Activated CD4-positive, alpha-beta T cell treated with anti-CD3 and anti-CD28 coated beads, Interleukin-2, amount 50 U/mL, for 24 hours (primary cell): Measurements from ENCODE around the gene CNTNAP2.

Source experiments
- DNase-seq, 2 donors: peaks; one replicate each; pipeline ENCODE4 v3.0.0-alpha.2; 2020; ENCODE audit warnings: low read depth in 1 of 2, low spot score in 1 of 2

The CNTNAP2 gene

GRCh38 chr7:148155000-148155399 is 2038.4 kb downstream of the CNTNAP2 start:
- DNase-seq: no peak

- DNase-seq: no peak
Observed at GRCh38 chr7:148155826-148156225, 2039.2 kb downstream of the CNTNAP2 start.

GRCh38 chr7:148156233-148156632 is 2039.6 kb downstream of the CNTNAP2 start:
- DNase-seq: no peak

- DNase-seq: no peak
Observed at GRCh38 chr7:148159331-148159730, 2042.7 kb downstream of the CNTNAP2 start.

DNA sequence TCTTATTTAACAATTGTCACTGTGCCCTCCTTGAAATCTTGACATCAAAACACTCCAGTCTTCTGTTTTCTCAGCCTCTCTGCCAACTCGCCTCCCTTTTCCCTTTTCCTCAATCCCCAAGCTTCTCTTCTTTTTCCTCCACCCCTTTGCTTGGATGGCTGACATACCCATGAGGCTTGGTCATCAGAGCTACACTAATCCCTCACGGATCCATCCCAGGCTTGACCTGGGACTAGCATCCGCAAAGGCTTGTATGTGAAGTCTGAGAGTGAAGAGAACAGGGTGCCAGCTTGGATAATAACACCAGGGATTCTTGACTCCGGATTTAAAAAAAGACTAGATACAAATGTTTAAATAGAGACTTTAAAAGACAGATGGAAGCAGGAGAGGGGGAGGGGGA is 2045.2 kb downstream of the CNTNAP2 start:
- DNase-seq: no peak

DNA sequence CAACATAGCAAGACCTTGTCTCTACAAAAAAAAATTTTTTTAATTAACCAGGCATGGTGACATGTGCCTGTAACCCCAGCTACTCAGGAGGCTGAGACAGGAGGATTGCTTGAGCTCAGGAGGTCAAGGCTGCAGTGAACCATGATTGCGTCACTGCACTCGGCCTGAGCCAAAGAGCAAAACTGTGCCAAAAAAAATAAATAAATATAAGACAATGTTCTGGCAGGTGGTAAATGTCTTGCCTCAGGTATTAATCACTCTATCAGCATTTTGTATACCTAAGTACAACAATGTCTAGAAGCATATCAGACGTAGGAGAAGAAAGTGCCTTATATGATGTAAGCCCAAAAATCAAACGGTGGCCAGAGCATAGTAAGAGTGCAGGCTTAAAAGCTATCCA is 2046.2 kb downstream of the CNTNAP2 start:
- DNase-seq: no peak

DNA sequence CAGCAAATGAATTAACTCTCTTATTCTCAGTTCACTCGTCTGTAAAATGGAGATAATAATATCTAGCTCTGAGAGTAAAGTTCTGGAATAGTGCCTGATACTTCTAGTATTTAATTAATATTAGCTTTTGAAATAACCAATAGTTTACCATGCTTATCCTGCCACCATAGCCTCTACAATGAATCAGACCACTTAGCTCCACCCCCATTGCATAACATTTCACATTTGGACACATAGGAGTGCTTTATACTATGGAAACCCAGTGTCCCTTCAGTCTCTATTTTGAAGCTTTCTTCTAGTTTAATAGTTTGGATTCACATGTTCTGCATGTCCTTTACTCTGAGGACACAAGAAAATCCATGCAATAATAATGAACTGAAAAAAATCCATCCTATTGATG is 2046.6 kb downstream of the CNTNAP2 start:
- DNase-seq: no peak

- no peak for DNase-seq
Observed at GRCh38 chr7:148172920-148173319, 2056.3 kb downstream of the CNTNAP2 start.

DNA sequence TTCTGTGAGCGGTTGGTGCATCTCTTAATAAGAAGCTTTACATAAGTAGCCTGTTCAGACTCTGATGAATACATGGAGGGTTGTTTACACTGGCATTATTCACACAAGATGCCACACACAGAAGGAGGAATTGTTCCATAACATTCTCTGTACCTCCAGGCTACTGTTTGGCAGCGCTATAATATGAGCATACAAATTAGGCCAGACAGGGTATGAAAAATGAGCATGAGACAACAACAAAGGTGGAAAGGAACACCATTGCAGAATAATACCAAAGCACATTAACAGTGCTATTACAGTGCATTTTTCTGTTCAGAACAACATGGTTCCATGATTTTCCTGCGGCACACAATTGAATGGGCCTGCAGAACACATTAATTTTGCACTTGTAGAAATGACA is 2056.8 kb downstream of the CNTNAP2 start:
- DNase-seq: no peak

DNA sequence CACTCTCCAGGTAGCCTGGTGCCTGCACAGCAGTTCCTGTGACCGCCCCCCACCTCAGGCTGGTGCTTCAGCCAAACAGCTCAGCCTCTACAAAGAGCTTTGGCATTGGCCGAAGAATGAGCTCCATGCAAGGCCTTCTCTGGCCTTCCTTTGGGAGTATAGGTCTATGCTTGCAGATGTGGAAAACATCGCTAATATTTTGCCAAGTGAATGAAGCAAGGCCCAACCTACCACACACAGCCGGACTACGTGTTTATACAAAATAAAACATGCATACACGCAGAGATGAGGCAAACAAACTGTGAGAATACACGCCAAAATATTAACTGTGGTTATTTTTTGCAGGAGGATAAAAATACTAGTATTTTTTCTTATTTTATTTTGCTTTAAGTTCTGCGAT is 2057.8 kb downstream of the CNTNAP2 start:
- no peak for DNase-seq

DNA sequence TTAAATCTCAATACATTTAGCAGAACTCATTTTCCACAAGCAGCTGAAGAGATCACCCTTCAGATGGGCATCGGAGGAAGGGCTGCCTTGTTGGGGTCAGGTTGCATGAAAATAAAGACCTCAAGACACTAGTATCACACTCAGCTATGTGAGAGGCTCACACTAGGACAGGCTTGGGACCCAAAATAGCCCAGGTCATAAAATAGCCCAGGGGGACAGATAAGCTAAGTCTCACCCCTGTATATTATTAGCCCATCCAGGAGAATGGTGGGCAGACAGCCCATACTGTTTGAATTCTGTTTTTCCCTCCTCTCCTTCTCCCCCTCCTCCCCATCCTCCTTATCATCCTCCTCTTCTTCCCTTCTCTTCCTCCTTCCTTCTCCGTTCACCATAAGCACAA is 2058.9 kb downstream of the CNTNAP2 start:
- DNase-seq: no peak

DNA sequence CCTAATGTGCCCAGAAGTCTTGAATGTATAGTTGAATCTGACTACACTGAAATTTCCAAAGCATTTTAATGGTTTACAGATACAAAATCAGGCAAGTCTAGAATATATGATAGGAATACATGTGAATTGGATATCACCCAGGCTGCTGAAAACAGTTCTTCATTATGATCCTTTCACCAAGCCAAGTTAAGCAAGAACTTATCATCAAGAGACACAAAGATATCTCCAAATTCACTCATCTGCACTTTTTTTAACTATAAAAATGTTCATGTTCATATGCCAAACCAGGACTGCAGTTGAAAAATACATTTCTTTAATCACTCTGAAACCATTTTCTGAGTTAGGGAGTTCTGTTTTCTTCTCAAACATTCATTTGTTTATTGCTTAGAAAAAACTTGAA is 2061.4 kb downstream of the CNTNAP2 start:
- DNase-seq: no peak

- DNase-seq: no peak
Observed at GRCh38 chr7:148180075-148180474, 2063.5 kb downstream of the CNTNAP2 start.

GRCh38 chr7:148182264-148182663 is 2065.7 kb downstream of the CNTNAP2 start:
- no peak for DNase-seq

DNA sequence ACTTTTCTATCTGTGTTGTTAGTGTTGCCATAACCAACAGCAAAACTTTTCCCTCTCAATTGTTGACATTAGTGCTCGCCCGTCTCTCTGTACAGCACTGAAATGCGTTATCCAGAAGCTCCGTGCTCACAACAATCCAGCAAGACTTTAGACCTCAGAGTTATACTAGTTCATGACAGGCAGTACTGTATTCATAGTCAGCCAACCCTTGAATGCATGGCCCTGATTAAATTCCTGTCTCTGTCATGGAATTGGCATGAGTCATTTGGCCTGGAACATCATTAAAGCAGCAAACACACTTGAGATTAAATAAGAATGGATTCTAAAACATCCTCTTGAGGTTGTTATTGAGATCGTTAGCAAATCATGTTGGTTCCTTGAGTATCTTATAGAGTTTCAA is 2068.4 kb downstream of the CNTNAP2 start:
- DNase-seq: no peak

DNA sequence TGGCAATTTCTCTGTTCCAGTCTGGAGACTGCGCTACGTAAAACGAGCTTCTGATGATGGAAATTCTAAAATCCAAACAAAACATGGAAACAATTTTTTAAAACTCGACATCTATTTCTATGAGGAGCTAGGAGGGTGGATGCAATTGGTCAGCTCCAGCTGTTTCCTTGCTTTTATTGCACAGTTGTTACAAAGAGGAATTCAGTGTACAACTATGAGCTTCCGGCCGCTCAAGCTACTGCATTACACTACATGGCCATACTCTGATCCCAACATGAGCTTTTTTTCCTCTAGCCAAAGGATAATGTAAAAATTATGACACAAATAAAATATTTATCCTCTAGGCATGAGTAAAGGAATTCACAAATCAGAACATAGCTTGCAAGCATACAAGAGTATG is 2070.9 kb downstream of the CNTNAP2 start:
- DNase-seq: no peak

DNA sequence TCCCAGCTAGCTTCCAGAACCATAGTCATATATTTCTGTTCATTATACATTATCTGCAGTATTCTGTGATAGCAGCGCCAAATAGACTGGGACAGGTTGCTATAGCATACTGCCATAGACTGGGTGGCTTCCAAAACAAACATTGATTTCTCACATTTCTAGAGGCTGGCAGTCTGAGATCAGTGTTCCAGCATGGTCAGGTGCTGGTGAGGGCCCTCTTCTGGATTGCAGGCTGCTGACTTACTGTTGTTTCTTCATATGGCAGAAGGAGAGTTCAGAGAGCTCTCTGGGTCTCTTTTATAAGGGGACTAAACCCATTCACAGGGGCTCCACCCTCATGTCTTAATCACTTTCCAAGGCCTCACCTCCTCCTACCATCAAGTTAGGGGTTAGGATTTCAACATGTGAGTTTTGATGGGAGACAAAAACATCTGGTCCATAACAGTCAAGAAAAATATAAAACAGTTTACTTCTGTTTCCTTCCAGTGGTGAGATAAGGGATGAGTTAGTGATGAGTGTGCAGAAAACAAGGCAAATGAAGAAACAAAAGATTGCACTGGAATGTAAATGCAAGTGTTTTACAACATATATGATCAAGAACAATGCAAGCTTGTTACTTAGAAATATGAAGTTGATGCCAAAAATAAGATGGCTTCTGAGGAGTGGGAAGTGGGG is 2074.9 kb downstream of the CNTNAP2 start:
- no peak for DNase-seq

DNA sequence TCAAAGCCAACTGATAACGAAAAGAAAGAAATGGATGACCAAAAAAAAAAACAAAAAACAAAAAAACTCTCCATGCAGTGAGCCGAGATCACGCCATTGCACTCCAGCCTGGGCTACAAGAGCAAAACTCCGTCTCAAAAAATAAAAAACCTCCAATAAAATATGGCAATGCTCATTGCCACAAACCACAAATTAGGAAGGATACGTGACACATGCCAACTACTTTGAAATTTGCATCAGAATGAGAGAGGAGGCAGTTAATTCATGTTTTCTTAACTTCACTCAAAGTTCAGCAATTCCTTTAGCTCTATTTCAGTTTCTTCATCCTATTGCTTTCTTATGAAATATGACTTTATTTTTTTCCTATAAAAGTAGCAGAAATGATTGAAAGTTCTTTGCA is 2075.9 kb downstream of the CNTNAP2 start:
- no peak for DNase-seq

DNA sequence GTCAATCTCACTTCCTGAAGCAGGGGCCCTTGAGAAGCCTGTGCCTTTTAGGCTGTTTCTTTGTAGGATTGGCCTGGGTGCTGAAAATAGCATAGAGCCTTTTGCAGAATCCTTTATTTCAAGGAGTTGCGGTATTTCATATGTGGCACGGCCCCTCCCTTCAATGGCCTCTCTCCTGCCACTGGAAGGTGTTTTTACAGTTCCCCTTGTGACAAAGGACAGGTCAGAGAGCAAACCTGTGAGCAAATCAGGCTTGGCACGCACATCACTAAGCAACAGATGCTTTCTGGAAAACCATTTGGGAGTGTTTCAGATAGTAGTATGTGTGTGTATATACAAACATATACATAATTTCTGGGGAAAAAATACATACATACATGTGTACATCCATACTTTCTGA is 2085.4 kb downstream of the CNTNAP2 start:
- DNase-seq: no peak

DNA sequence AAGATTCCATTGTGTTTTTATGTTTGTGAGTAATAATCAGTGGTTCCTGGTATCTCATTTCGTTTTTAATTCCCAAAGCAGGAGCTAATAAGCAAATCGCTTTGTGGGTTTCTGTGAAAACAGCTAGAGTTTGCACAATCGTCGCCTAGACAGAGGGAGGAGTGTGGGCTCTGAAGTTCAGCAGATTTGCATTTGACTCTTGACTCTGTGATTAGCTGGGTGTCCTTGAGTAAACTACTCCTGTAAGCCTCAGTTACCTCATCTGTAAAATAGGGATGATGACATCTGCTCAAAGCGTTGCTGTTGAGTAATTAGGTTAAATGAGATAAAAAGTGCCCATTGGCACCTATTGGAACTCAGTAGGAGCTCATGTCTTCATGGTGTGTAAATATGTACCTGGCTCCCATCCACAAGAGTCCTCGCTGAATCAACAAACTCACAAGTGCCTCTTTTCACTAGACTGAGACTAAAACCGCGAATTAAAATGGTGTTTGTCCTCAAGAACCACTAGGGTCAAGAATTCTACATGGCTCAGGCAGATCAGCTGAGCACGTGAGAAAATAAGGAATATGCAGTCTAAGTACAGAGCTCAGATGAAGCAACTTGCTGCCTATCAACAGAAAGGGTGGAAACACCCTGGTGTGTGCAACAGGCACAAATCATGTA is 2088.2 kb downstream of the CNTNAP2 start:
- no peak for DNase-seq

GRCh38 chr7:148209643-148210190 is 2093.1 kb downstream of the CNTNAP2 start:
- no peak for DNase-seq

- no peak for DNase-seq
Observed at GRCh38 chr7:148210804-148211325, 2094.3 kb downstream of the CNTNAP2 start.

- no peak for DNase-seq
Observed at GRCh38 chr7:148211740-148212151, 2095.1 kb downstream of the CNTNAP2 start.
